NCI-H2081 treated with DMSO at 0.1 percent for 48 hours (cell line): ENCODE data around the gene PDGFD.

Experiments used
- DNase-seq: peaks from one replicate; lab custom pipeline; 2025; lab: John Stamatoyannopoulos, UW

Gene PDGFD

DNA sequence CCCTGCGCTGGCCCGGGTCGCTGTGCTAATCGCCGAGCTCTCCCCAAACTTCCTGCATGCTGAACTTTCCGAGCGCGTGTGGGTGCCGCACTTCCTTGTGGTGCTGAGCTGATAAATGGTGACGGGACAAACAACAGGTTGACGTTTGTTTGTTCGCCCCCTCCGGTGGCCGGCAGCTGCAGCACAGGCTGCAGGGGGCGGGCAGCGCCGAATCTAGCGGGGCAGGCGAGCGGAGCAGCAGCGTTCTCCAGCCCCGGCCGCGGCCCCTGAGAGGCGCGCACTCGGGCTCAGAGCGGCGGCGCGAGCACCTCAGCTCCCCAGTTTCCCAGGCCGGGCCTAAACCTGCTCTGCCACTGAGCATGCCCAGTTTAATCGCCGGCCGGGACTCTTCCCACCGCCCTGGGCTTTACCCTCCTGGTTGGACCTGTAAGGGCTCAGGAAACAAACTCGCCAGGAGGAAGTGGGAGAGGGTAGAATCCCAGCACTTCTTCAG is at the start of gene PDGFD:
TSS of gene PDGFD (minus strand) at position 120 of the 493 bp plus-strand sequence.
- DNase-seq = no peak

DNA sequence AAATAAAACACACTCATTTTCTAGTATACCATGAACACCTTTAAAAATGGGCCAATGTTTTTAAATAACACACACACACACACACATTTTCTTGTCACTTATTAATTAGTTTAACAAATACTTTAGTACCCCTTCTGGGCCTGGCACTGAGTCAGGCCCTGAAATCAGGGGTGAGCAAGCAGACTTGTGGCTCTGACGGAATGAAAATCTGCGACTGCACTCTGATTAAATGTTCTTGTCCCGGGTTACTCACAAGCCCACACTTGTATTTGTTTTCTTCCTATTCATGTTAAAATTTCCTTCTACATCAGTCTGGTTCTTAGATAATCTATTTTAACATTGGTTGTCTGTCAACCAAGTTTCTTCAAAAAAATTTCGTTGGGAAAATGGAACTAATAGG is 43.0 kb upstream of the PDGFD start:
- DNase-seq = no peak

DNA sequence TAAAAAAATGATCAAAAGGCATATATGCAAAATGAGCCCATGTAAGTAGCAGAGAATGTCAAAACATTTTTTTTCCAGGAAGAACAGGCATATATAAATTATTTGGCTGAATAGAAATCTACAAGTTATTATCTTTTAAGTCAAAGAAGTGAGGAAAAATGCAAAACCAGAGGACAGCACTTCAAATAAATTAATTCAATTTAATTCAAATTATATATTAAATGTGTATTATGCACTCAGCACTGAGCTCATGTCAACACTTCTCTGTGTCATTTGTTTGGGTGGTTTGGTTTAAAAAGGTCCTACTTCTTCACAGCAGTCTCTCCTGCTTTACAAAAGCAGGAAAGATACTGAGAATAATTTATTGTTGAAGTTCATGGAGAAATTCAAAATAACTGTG is 41.9 kb upstream of the PDGFD start:
- DNase-seq = no peak

DNA sequence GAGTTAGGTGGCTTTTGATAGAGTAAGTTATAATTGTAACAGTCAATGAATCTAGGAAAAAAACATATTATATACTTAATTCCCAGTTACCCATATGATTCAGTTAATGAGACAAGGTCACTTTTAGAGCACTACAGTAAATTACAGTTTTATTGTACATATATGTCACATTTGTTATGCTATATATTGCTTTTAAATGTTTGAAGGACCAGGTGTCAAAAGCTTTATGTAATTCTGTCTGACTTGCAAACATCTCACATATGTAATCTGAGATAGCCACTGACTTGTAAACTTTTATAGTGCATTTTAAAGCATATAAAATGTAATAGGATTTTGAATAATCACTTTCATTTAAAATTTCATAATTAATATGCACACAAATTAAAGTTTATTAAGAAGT is 36.7 kb upstream of the PDGFD start:
- DNase-seq = no peak

DNA sequence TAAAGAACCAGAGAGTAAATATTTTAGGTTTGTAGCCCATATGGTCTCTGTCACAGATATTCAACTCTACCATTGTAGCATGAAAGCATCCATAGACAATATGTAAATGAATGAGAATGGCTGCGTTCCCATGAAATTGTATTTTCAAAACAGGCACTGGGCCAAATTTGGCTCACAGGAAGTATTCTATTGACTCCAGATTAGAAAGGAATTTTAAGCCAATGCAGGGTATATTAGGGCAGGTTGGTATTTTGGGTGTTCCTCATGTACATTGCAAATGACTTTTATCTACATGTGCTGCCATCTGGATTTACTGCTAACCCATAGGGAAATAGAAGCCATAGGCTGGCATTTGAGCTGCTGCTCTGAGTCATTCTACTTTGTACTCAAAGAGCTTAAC is 35.1 kb upstream of the PDGFD start:
- DNase-seq = no peak

DNA sequence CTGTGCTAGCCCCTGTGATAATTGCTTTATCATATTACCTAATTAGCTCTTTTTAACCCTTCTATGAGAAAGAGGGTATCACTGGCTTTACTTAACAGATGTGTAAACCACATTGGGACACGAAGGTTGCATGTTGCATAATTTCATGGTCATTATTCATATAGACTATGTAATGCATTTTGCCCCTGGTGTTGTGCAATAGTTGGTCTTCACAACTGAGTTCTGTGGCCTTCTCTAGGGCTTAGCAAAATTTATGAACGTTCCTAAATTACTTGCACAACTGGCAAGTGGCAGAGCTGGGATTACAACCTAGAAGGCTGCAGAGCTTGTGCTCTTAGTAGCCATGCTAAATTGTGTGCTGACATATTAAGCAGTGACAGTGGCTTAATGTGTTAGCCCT is 34.6 kb upstream of the PDGFD start:
- DNase-seq = no peak

DNA sequence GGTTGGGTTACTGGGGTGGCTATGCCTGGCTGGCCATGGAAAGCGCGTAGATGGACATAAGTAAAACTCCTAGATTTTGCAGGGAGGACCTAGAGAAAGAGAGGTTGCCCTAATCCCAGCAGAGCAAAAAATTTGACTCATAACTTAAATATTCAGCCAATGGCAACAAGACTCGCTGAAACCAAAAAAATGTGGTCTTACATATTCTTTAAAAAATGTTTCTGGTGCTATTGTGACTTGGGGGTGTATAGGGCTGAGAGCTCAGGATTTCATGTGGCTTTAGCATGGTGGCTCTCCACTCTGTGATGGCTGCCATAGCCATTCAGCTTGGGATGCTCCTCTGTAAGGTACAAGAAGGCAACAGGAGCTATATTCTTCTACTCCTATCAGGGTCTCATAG is 27.2 kb upstream of the PDGFD start:
- no peak for DNase-seq

DNA sequence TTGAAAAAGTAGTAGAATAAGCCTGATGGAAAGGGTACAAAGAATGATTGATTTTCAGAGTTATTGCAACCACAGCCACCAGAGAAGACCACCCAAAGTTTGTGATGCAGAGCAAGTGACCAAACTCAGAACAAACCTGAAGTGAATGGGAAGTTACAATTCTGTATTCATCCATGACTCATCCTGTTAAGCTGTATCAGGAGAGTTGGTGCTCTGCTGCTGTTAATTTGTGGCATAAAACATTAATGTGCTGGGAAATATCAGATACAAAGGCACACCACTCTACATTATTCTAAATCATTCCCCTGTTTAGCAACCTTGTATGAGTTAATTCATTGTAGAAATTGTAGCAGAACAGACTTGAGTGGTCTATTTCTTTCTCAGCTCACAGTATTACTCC is 19.6 kb upstream of the PDGFD start:
- DNase-seq = no peak

DNA sequence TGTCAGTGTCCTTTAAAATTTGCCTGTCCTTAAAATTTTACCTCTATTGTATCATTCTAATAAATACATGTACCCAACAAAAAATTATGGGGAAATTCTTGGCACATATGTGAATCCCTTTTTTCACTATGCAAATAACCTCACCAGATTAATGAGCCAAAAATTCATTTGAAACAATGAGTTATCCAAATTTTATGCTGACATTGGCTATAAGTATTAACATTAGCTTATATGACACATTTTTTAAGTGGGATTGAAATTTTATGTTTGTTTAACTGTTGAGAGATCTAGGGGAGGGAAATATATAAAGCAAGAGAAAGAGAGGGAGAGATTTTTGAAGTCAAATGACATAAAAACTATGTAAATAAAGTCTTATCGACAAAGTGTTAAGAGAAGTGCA is 11.8 kb upstream of the PDGFD start:
- no peak for DNase-seq

DNA sequence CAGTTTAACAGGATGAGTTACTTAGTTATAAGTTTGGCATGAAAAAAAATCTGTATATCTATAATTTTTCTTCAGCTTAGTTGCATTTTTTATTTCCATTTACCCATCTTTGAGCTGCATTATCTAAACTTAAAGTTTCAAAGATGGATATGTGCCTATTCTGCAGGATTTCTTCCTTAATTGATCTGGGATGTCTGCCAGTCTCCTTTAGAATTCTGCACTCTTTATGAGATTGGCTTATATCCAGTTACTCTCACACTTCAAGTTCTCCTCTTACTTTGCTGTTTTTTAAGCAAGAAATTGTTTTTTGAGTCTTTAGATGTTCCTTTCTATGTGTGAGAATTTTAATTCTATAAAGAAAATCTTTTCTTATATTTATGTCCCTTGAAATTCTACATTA is 5.1 kb upstream of the PDGFD start:
- no peak for DNase-seq

DNA sequence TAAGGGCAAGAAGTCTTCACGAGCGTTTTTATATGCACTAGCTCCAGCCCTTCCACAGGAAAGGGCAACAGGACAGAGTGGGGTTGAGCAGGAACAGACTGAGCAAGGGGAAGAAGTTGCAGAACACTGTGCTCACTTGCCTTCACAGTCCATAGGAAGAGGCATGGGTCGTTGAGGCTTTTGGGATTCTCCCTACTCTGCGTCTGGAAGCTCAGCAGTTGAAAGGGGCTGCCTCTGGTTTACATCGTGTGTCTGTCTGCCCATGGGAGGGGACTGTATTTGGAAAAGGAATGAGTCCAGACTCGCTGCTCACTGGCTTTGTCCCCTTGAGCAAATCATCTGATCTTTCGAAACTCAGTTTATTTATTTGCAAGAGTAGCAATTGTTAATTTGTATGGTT is 1.1 kb upstream of the PDGFD start:
- no peak for DNase-seq

DNA sequence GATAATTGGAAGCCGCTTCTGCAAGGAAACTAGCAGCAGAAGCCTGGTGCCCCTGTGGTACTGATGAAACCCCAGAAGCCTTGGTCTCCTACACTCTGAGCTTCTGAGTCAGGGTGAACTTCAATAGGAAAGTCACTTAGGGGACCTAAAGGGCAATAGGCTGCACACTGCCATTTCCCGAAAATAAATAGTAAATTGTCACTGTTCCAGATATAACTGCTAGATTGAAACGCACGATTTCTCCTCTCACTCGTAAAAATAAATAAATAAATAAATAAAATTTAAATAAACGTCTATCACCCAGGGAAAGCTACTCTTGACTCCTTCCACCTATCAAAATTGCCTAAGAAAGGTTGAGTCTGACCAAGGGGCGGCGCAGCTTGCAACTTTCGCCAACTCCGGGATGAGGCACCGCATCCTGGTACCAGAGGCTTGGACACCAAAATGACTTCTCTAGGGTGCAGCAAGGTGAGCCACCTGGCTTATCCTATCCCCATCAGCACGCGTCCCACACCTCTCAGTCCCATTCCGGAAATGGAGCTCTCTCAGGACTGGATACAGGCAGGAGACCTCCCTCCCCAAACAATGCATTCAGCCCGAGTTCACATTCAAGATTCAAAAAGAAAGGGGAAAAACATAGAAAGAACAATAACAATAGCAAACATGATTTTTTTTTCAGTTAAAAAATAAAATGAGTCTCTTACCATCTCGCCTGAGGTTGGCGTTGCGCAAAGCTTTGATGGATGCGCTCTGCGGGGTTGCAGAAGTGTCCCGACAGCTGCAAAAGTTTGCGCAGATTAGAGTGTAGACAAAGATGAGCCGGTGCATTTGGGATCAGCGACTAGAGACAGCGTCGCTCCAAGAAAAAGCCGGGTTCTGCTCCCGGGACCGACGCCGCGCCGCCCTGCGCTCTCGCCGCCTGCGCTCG is 583 bp downstream of the PDGFD start:
- DNase-seq = no peak

DNA sequence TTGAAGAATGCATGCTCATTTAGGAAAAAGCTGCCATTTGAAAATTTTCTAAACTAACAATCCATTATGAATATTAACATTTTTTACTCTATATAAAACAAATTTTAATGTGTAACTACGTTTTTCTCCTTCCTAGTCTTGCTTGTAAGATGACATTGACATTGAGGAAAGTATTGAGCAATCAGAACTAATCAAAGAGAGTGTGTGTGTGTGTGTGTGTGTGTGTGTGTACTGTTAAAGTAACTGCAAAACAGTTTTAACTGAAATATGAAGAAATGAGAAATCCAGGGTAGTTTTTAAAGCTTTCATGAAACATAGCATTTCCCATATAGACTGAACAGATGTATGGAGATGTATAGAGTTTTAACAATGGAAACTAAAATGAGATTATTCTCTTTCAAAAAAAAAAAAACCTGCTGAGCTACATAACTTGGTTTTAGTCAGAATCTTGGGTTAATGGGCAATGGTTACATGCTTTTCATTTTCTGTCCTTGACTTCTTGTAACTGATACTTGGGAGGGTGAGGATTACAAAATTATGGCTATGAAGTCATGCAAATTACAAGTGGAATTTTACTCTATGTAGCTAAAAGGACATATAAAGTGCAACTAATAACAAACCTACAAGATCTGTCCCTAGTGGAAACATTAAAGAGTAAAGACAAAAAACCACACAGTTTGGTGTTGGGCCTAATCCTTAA is 2.0 kb downstream of the PDGFD start:
- DNase-seq = no peak

DNA sequence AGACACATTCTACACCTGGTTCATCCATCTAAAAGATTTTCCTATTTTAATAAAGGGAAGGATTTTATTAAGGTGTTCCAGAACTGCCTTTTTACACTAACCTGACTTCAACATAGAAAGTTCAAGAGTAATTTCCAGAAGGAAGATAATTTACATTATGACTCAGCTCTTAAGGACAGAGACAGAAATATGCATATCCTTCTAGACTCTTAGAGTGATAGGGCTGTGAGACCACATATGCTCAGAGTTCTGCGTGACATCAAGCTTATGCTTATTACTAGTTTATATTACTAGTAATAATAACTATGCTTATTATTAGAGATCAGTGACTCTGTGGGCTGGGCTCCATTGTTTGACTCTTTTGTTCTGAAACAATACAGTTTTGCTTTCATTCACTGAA is 4.6 kb downstream of the PDGFD start:
- DNase-seq = no peak

DNA sequence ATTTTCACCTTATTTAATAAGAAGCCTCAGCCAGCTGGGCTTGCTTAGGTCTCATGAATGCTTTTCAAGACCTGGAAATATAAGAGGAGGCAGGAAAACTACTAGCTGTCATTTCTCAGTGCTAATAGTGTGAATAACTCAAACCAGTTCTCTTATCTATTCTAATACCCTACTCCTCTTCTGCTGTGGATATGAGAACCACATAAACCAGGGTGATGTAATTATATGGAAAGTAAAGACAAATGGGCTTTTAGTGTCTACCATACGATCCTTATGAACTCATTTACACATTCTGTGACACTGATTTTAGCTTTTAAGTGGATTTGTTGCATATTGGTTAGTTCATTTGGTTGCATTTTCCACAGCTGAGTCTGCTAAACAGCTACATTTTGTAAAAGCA is 8.6 kb downstream of the PDGFD start:
- no peak for DNase-seq

DNA sequence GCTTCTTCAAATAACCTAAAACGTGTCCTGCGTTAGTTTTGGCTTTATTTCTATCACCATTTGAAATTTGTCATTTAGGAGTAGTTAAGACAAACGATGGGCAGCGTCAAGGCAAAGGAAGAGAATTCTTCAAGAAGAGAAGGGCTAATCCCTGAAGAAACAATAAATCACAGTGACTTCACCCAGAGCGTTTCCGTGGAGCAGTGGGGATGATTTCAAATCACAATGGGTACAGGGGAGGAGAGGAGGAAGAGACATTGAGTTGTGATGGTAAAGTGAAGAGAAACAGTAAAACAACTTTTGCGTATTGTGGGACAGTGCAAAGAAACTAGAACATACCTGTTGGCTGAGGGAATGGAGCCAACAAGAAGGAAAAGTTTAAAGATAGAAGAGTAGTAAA is 9.7 kb downstream of the PDGFD start:
- DNase-seq = no peak

DNA sequence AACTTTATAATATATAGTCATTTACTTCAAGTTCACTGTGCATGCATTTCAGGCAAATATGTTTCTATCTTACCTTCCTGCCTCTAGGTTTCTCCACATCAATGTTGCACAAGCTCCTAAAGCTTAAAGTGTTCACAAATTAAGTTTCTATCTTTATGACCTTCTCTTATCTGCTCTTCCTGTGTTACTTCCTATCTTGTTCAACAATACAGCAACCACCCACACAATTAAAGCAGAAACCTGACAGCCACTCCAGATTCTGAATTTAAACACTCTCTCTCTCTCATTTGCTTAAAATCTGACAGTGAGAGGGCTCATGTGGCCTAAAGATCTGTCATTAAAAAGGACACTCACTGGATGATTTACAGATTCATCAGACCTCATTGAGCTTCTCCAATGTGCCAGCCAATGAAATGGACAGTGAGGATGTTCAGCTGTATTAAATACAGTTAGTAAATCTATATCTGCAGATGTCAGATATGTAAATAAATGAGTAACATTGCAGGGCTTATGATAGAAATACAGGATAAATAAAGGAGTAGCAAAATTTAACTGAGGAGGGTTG is 10.9 kb downstream of the PDGFD start:
- no peak for DNase-seq

DNA sequence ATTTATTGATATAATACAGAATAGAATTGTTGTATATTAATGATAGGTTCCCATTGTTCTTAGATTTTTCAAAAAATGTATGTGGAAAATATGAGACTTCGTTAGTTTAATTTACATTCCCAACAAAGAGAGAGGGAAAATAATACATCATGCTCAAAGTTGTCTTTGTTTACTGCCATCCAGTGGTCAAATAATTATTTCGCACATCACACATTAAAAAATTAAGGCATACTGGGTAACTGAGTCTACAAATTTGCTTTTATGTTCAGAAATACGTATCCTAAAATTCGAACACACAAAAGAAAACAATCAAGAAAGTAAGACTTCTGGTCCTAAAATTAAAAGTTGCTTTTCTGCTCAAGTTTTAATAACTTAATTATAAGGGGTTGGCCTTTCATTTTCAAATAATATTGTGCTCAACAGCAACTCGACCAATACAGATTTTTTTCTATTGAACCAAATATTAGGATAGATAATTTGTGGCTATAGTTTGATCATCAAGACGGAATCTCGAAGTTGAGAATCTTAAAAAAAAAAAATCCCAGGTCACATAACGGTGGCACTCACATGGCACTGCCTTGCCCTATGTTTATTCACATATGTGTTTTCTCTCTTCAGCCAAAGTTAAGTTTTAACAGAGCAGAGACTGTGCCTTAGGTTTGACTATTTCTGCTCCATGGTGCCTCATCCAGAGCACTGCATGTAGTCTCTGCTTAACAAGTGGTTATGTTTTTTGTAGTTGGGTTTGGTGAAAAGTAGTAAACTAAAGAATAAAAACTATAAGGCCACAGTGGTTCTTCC is 12.3 kb downstream of the PDGFD start:
- DNase-seq = no peak

DNA sequence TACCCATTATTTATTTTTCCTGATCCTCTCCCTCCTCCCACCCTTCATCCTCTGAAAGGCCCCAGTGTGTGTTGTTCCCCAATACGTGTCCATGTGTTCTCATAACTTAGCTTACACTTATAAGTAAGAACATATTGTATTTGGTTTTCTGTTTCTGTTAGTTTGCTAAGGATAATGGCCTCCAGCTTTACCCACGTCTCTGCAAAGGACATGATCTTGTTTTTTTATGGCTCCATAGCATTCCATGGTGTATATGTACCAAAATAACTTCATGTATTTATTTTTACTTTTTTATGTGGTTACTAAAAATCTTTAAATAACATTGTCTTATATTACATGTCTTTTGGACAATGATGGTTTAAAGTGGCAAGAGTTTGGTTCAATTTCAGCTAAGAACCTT is 15.2 kb downstream of the PDGFD start:
- DNase-seq = no peak

DNA sequence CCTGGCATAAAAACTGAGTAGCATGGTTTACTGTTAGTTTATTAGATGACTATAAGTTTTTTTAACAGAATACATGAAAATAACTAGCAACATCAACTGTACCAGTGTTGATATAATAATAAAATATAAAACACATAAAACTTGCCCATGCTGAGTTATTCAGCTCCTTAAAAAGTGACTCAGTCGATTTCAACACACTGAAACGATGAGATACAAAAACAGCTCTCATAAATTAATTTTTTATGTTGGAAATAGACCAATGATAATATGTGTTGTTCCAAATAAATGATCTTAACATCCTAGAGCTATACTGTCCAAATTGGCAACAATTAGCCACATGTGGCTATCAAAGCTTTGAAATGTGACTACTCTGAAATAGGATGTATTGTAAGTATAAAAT is 15.9 kb downstream of the PDGFD start:
- DNase-seq = no peak

DNA sequence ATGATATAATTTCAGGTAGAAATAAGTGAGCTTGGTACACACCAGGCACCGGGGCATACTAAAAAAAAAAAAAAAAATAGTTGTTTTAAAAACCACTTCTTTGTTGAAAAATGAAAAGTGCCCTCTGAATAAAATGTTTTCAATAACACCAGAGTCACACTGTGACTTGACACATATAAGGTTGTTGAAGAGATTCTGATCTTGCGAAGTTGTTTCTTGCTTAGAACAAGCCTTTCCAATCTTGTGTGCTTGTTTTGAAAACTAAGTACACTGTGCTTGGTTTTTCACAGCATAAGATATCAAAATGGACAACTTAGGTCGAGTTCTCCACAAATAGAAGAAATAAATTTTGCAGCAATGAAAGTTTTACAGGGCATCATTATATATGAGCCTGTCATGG is 17.0 kb downstream of the PDGFD start:
- DNase-seq = no peak

DNA sequence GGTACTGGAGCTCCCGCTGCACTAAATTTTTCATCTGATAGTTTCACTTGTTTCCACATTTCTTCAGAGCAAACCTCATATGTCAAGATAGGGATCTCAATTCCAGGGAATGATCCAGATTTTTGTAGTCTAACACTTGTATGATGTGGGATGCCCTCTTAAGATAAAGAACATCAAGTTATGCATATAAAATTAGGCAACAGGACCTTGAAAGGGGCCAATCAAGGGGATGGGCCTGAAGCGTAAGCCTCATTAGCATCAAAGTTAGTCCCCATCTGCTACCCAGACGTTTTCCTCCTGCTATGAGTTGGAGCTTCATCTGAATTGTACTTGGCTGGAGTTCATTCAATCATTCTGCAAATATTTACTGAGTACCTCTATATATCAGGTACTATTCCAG is 17.5 kb downstream of the PDGFD start:
- DNase-seq = peak; percentile 54
